Testis (tissue), 2 donors: ENCODE measurements around the gene WWC1.

Experiments used
- CTCF ChIP-seq, 3 experiments: fragments of 450-650 bp in 2 of 3; fragments of 200-600 bp in 1 of 3; sonication (generic) in 1 of 3; IDR thresholded peaks; one replicate each; pipeline ENCODE4 v1.5.1; 2016 to 2019; ENCODE audit warnings: antibody characterized with exemption in 3 of 3, mild to moderate bottlenecking in 2 of 3, moderate library complexity in 1 of 3
- POLR2A ChIP-seq: fragments of 450-650 bp; IDR thresholded peaks from one replicate; pipeline ENCODE4 v1.6.1; 2017; ENCODE audit warnings: antibody characterized with exemption, mild to moderate bottlenecking, moderate library complexity

- TF ChIP-seq CTCF (IDR thresholded peaks at IDR 0.05) (no peak), POLR2A (no peak)
Measured at GRCh38 chr5:168401880-168402279, 110.4 kb downstream of the WWC1 start.
